OCI-LY7 (cell line): Measurements from ENCODE around the gene TRAF5.

Experiments used
- CTCF ChIP-seq: fragments of 200-600 bp; sonication (generic); conservative IDR thresholded peaks from 2 replicates; pipeline ENCODE4 v1.5.1; 2014; ENCODE audit warnings: mild to moderate bottlenecking, antibody characterized with exemption, low read length, moderate library complexity, mixed read lengths
- EZH2phosphoT487 ChIP-seq: fragments of 200-600 bp; sonication (generic); IDR thresholded peaks from 2 replicates; pipeline ENCODE4 v1.6.1; 2018; ENCODE audit warnings: low read depth, borderline replicate concordance, mild to moderate bottlenecking, mixed run types, antibody characterized with exemption, low read length, moderate library complexity, mixed read lengths

- TF ChIP-seq CTCF (no peak), EZH2phosphoT487 (no peak)
Observed at GRCh38 chr1:211347077-211347844, 20.6 kb downstream of the TRAF5 start.
